ENCODE data around the gene ZNF316.

The ZNF316 gene

DNA sequence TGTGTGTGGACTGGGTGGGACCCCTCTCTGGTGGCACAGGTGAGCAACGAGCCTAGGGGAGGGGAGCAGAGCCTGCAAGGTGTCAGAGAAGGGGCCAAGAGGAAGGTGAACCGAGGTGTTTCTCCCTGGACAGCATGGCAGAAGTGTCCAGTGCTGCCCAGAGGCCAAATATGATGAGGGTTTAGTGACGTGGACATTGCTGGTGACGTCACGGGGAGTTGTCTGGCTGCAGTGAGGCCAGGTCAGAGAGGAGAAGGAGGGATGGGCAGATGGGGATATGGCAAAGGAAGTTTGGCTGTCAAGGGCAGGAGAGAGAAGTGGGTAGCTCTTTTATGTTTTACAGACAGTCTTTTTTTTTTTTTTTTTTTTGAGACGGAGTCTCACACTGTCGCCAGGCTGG lies 24.3 kb upstream of the ZNF316 start:
- Histone ChIP-seq H3K4me3 (ENCODE audit: low read depth, low read length) (no peak overlapping the region), H3K36me3 (ENCODE audit: control insufficient read depth, insufficient read depth, low read length) (no peaks in the 10 kb centered on the region)

DNA sequence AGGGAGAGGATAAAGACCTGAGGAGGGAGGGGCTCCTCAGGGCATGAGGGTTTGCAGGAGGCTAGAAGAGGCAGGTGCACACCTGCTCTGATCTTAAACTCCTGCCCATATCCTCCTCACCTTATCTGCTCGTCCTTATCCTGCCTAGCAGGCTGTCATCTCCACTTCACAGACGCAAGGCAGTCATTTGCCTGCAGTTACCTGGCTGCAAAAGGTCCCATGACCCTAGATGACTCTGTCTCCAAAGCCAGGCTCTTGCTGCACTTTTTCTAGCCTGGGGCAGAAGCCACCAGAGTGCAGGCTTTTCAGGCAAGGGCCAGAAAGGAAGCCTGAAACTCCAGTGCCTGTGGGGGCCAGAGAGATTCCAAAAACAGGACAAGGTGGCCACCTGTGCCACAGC lies 23.4 kb upstream of the ZNF316 start:
- Histone ChIP-seq H3K9ac (ENCODE audit: low read depth, low read length) (peak overlapping the region; percentile 24), H3K4me3 (ENCODE audit: low read depth, low read length) (no peak overlapping the region), H3K27me3 (ENCODE audit: control insufficient read depth, insufficient read depth, low read length) (no peaks in the 10 kb centered on the region), H3K9me3 (ENCODE audit: control insufficient read depth, insufficient read depth, low read length) (no peaks in the 10 kb centered on the region), H3K4me1 (ENCODE audit: control insufficient read depth, insufficient read depth, low read length) (peaks cover 6% of the 10 kb centered on the region), H3K36me3 (ENCODE audit: control insufficient read depth, insufficient read depth, low read length) (no peaks in the 10 kb centered on the region)

More for the DNA sequence above, 24.3 kb upstream of the ZNF316 start:
- no peaks in the 10 kb centered on the region for H3K9me3 ChIP-seq (ENCODE audit: control insufficient read depth, insufficient read depth, low read length)
- H3K4me1 ChIP-seq (ENCODE audit: control insufficient read depth, insufficient read depth, low read length) = peaks cover 6% of the 10 kb centered on the region
- no peak overlapping the region for H3K9ac ChIP-seq (ENCODE audit: low read depth, low read length)
- H3K27me3 ChIP-seq (ENCODE audit: control insufficient read depth, insufficient read depth, low read length) = no peaks in the 10 kb centered on the region

DNA sequence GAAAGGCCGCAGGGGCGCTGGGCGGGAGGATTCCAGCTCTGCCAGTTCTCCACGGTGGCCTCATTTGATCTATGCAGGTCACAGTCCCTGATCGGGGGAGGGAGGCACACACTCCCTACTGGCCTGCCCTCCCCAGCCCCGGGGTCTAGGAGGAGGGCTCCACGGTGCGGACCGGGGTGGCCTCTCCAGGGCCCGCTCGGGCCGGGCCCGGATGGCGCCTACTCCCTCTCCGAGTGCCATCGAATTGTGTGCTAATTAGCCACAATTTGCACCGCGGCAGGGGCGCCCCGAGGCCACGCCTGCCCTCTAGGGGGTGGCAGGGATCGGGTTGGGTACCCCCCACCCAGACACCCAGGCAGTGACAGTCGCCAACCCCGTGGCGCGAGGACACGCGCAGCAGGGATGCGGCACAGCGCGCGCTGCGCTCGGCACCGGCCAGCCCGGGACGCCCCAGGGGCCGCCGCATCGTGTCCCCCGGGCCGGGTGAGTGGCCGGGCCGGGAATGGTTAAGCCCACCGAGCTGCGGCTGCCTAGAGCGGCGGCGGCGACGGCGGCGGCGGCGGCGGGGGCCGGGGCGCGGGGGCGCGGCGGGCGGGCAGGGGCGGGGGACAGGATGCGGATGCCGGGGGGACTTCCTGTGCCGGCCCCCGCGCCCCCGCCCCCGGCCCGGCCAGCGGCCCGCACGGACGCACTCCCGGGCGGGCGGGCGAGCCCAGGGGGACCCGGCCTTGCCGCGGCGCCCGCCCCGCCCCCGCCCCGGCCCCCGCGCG lies 22.0 kb upstream of the ZNF316 start, which contains the start of gene ZNF853:
ZNF853 (plus strand) TSS at position 658 of the 770 bp plus-strand sequence. CDS start 565 bp downstream, outside the sequence.
- Histone ChIP-seq H3K27me3 (ENCODE audit: control insufficient read depth, insufficient read depth, low read length) (no peaks in the 10 kb centered on the region), H3K9me3 (ENCODE audit: control insufficient read depth, insufficient read depth, low read length) (no peaks in the 10 kb centered on the region), H3K36me3 (ENCODE audit: control insufficient read depth, insufficient read depth, low read length) (no peaks in the 10 kb centered on the region), H3K4me1 (ENCODE audit: control insufficient read depth, insufficient read depth, low read length) (peaks cover 6% of the 10 kb centered on the region), H3K4me3 (ENCODE audit: low read depth, low read length) (peak within 1 kb of the TSS; percentile 65), H3K9ac (ENCODE audit: low read depth, low read length) (peak within 1 kb of the TSS; percentile 12)

DNA sequence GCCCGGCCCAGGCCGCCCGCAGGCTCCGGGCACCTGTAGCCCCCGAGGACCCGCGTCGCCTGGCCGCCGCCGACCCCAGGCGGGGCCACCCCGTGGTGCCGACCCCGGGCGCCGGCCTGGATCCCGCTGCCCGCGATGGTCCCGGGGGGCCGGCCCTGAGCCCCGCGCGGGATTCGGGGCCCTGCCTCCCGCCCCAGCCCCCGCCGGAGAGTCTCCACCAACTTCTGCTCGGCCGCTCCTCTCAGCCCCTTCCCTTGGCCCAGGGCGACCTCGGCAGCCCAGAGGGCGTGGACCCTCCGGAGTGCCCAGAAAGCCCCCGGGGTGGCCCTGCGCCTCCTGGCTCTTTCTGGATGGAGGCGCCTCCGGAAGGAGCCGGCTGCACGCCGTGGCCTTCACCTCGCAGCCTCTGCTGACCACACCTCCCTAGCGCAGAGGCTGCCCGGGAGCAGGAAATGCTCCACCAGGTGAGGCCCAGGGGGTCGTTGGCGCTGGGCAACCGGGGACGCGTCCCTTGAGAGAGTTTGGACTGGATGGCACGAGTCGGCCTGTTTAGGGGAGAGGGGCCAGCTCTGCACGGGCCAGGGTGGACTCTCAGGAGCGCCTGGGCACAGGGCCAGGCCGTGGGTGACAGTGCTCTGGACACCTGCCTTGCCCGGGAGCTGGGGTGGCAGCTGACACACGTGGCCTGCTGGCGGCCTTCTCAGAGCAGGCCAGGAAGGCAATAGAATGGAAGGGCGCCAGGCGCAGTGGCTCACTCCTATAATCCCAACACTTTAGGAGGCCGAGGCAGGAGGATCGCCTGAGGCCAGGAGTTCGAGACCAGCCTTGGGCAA lies 21.2 kb upstream of the ZNF316 start:
- no peaks in the 10 kb centered on the region for H3K27me3 ChIP-seq (ENCODE audit: control insufficient read depth, insufficient read depth, low read length)

DNA sequence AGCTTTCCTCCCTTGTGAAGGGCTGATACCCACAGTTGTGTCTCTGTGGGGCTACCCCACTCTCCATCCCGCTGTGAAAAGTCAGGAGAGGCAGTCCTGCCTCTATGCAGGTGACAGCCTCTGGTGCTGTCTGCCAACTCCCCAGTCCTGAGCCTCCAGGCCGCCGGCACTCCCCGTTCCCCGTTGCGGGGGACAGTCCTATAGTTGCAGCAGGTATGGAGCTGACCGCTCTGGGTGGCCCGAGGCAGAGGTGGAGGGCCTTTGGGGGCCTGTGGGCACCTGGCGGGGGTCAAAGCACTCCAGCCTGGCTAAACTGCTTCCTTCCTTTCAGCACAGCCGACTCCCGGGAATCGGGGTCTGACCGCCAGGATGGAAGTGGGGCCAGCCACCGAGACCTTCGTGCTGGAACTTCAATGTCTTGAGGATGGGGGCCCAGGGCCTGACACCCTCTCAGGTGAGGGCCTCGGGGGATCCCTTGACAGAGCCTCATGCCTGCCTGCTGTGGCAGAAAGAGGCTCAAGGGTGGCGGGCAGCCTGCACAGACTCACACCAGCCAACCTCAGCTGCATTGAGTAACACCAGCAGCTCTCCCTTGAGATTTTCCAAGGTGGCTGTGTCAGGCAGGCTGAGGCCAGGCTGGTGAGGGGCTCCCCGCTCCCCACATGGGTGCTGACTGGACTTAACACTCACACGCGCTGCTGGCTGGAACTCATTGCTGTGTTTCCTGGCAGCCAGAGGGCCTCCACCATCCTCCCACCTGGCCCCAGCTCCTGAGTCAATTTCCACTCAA lies 20.1 kb upstream of the ZNF316 start:
- Histone ChIP-seq H3K4me3 (ENCODE audit: low read depth, low read length) (no peak overlapping the region), H3K4me1 (ENCODE audit: control insufficient read depth, insufficient read depth, low read length) (peaks cover 6% of the 10 kb centered on the region)

More for the DNA sequence above, 21.2 kb upstream of the ZNF316 start:
- Histone ChIP-seq H3K4me1 (ENCODE audit: control insufficient read depth, insufficient read depth, low read length) (peaks cover 6% of the 10 kb centered on the region), H3K4me3 (ENCODE audit: low read depth, low read length) (peak overlapping the region; percentile 54), H3K36me3 (ENCODE audit: control insufficient read depth, insufficient read depth, low read length) (peaks cover 2% of the 10 kb centered on the region), H3K9ac (ENCODE audit: low read depth, low read length) (peak overlapping the region; percentile 12), H3K9me3 (ENCODE audit: control insufficient read depth, insufficient read depth, low read length) (no peaks in the 10 kb centered on the region)

DNA sequence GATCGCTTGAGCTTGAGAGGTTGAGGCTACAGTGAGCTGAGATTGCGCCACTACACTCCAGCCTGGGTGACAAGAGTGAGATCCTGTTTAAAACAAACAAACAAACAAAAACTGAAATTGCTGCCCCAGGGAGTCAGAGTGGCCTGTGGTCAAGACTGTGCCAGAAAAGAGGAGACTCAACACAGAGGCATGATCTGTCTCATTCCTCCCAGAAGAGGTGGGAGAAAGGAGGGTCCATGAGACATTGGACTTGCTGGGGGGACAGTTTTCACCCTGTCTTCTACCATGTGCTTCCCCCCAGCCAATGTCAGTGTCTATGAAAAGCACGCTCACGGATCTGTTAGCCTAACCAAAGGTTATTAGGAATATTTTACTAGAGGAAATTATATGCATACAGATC lies 18.5 kb upstream of the ZNF316 start:
- Histone ChIP-seq H3K9me3 (ENCODE audit: control insufficient read depth, insufficient read depth, low read length) (no peaks in the 10 kb centered on the region), H3K36me3 (ENCODE audit: control insufficient read depth, insufficient read depth, low read length) (peaks cover 13% of the 10 kb centered on the region), H3K4me3 (ENCODE audit: low read depth, low read length) (no peak overlapping the region), H3K27me3 (ENCODE audit: control insufficient read depth, insufficient read depth, low read length) (no peaks in the 10 kb centered on the region), H3K4me1 (ENCODE audit: control insufficient read depth, insufficient read depth, low read length) (peaks cover 6% of the 10 kb centered on the region), H3K9ac (ENCODE audit: low read depth, low read length) (no peak overlapping the region)

More for the DNA sequence above, 20.1 kb upstream of the ZNF316 start:
- no peaks in the 10 kb centered on the region for H3K27me3 ChIP-seq (ENCODE audit: control insufficient read depth, insufficient read depth, low read length)
- H3K9me3 ChIP-seq (ENCODE audit: control insufficient read depth, insufficient read depth, low read length) = no peaks in the 10 kb centered on the region
- no peak overlapping the region for H3K9ac ChIP-seq (ENCODE audit: low read depth, low read length)
- peaks cover 10% of the 10 kb centered on the region for H3K36me3 ChIP-seq (ENCODE audit: control insufficient read depth, insufficient read depth, low read length)

DNA sequence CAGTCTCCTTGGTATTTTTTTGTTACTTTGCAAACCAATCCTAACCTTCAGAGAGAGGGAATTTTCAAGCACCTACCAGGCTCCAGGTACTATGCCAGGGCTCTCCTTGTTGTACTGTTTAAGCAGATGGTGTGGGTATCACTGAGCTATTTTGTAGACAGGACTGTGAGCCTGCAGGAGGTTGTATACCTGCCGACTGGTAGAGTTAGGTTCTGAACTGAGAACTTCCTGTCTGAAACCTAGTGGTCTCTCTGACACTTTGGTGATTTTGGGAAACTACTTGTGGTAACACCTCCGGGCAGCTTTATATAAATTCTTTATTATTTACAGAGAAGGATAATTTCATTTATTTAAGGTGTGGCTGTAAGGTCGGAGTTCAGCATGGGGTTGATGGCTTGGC lies 17.2 kb upstream of the ZNF316 start:
- no peak overlapping the region for H3K9ac ChIP-seq (ENCODE audit: low read depth, low read length)
- no peaks in the 10 kb centered on the region for H3K9me3 ChIP-seq (ENCODE audit: control insufficient read depth, insufficient read depth, low read length)
- H3K36me3 ChIP-seq (ENCODE audit: control insufficient read depth, insufficient read depth, low read length) = peaks cover 17% of the 10 kb centered on the region
- H3K4me3 ChIP-seq (ENCODE audit: low read depth, low read length) = no peak overlapping the region
- H3K27me3 ChIP-seq (ENCODE audit: control insufficient read depth, insufficient read depth, low read length) = no peaks in the 10 kb centered on the region
- H3K4me1 ChIP-seq (ENCODE audit: control insufficient read depth, insufficient read depth, low read length) = no peaks in the 10 kb centered on the region

DNA sequence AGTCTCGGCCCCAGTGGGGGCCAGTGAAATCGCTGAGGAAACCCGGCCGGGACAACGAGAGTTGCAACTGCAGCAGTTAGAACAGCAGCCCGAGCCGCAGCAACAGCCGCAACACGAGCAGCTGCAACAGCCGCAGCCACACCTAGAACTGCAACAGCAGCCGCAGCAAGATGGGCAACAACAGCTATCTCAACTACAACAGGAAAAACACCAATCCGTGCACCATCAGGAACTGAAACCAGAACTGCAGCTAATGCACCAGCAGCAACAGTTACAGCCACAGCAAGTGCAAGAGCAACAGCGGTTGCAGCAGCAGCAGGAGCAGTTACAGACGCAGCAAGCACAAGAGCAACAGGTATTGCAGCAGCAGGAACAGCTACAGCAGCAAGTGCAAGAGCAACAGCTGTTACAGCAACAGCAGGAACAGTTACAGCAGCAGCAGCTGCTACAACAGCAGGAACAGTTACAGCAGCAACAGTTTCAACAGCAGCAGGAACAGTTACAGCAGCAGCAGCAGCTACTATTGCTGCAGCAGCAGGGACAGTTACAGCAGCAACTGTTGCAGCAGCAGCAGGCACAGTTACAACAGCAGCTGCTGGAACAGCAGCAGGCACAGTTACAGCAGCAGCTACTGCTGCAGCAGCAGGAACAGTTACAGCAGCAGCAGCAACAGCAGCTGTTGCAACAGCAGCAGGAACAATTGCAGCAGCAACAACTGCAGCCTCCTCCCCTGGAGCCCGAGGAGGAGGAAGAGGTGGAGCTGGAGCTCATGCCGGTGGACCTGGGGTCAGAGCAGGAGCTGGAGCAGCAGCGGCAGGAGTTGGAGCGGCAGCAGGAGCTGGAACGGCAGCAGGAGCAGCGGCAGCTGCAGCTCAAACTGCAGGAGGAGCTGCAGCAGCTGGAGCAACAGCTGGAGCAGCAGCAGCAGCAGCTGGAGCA lies 15.7 kb upstream of the ZNF316 start:
- no peak overlapping the region for H3K4me3 ChIP-seq (ENCODE audit: low read depth, low read length)
- H3K9me3 ChIP-seq (ENCODE audit: control insufficient read depth, insufficient read depth, low read length) = no peaks in the 10 kb centered on the region
- peaks cover 17% of the 10 kb centered on the region for H3K36me3 ChIP-seq (ENCODE audit: control insufficient read depth, insufficient read depth, low read length)
- no peaks in the 10 kb centered on the region for H3K4me1 ChIP-seq (ENCODE audit: control insufficient read depth, insufficient read depth, low read length)
- H3K9ac ChIP-seq (ENCODE audit: low read depth, low read length) = no peak overlapping the region
- H3K27me3 ChIP-seq (ENCODE audit: control insufficient read depth, insufficient read depth, low read length) = no peaks in the 10 kb centered on the region

DNA sequence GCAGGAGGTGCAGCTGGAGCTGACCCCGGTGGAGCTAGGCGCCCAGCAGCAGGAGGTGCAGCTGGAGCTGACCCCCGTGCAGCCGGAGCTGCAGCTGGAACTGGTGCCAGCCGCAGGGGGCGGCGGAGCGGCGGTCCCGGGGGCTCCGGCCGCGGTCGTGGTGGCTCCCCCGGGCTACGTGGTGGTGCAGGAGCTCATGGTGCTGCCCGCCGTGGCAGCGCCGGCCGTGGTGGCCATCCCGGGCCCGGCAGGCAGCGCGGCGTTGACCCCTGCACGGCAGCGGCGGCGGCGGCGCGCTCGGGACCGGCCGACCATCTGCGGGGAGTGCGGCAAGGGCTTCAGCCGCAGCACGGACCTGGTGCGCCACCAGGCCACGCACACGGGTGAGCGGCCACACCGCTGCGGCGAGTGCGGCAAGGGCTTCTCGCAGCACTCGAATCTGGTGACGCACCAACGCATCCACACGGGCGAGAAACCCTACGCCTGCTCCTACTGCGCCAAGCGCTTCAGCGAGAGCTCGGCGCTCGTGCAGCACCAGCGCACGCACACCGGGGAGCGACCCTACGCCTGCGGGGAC lies 14.9 kb upstream of the ZNF316 start:
- no peaks in the 10 kb centered on the region for H3K27me3 ChIP-seq (ENCODE audit: control insufficient read depth, insufficient read depth, low read length)

DNA sequence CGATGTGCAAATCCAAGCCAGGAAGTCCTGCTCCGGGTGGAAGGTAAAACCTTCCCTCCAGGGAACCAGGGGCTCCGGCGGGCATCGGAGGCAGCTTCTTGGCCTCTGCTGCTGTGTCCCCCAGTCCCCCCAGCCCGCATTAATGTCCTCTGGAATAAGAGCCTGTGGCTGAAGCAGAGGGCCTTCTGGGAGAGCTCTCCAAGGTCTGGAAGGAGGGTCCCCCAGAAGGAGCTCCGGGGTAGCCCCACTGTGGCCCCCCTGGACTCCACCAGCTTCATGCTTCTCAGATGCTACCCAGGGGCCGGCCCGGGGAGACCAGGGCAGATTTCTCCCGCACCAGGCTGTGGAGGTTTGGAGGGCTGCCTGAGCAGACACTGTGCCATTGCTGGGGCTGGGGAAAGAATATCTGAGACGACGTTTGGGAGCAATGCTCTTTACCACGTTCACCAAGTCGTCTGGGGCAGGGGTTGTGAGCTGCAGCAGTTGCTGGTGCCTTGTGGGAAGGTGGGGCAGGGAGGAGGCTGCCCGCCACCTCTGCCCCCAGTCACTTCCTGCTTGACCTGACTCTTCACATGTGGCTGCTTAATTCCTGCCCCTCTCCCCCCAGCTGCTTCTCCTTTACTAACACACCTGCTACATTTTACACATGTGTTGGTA lies 13.4 kb upstream of the ZNF316 start:
- no peaks in the 10 kb centered on the region for H3K9me3 ChIP-seq (ENCODE audit: control insufficient read depth, insufficient read depth, low read length)
- no peak overlapping the region for H3K4me3 ChIP-seq (ENCODE audit: low read depth, low read length)
- no peaks in the 10 kb centered on the region for H3K4me1 ChIP-seq (ENCODE audit: control insufficient read depth, insufficient read depth, low read length)
- H3K9ac ChIP-seq (ENCODE audit: low read depth, low read length) = no peak overlapping the region
- peaks cover 17% of the 10 kb centered on the region for H3K36me3 ChIP-seq (ENCODE audit: control insufficient read depth, insufficient read depth, low read length)
- H3K27me3 ChIP-seq (ENCODE audit: control insufficient read depth, insufficient read depth, low read length) = no peaks in the 10 kb centered on the region

More for the DNA sequence above, 14.9 kb upstream of the ZNF316 start:
- Histone ChIP-seq H3K36me3 (ENCODE audit: control insufficient read depth, insufficient read depth, low read length) (peaks cover 17% of the 10 kb centered on the region), H3K9ac (ENCODE audit: low read depth, low read length) (no peak overlapping the region), H3K4me1 (ENCODE audit: control insufficient read depth, insufficient read depth, low read length) (no peaks in the 10 kb centered on the region), H3K4me3 (ENCODE audit: low read depth, low read length) (no peak overlapping the region), H3K9me3 (ENCODE audit: control insufficient read depth, insufficient read depth, low read length) (no peaks in the 10 kb centered on the region)
